ENCODE measurements around the gene EDA.

EDA gene

GRCh38 chrX:69740317-69740716 is 124.4 kb downstream of the EDA start:
- no peak for TF ChIP-seq ZFX (IDR thresholded peaks at IDR 0.05)
- no peak for TF ChIP-seq CTCF (conservative IDR thresholded peaks at IDR 0.05)
- H3K27ac ChIP-seq: no peak overlapping the region

GRCh38 chrX:69741721-69742120 is 125.8 kb downstream of the EDA start:
- H3K27ac ChIP-seq: no peak overlapping the region
- TF ChIP-seq CTCF (conservative IDR thresholded peaks at IDR 0.05): no peak
- TF ChIP-seq ZFX (IDR thresholded peaks at IDR 0.05): no peak

GRCh38 chrX:69746051-69746450 is 130.1 kb downstream of the EDA start:
- H3K27ac ChIP-seq: no peak overlapping the region
- TF ChIP-seq CTCF (conservative IDR thresholded peaks at IDR 0.05) (no peak), ZFX (IDR thresholded peaks at IDR 0.05) (no peak)

GRCh38 chrX:69748055-69748454 is 132.1 kb downstream of the EDA start:
- TF ChIP-seq ZFX (IDR thresholded peaks at IDR 0.05) (no peak), CTCF (conservative IDR thresholded peaks at IDR 0.05) (no peak)
- no peak overlapping the region for H3K27ac ChIP-seq

- H3K27ac ChIP-seq: no peak overlapping the region
- TF ChIP-seq ZFX (IDR thresholded peaks at IDR 0.05) (no peak), CTCF (conservative IDR thresholded peaks at IDR 0.05) (no peak)
Measured at GRCh38 chrX:69759921-69760625, 144.2 kb downstream of the EDA start.

- TF ChIP-seq ZFX (IDR thresholded peaks at IDR 0.05) (no peak), CTCF (conservative IDR thresholded peaks at IDR 0.05) (no peak)
- no peak overlapping the region for H3K27ac ChIP-seq
Measured at GRCh38 chrX:69761633-69762032, 145.7 kb downstream of the EDA start.

- TF ChIP-seq CTCF (conservative IDR thresholded peaks at IDR 0.05): no peak
- TF ChIP-seq ZFX (IDR thresholded peaks at IDR 0.05): no peak
- no peak overlapping the region for H3K27ac ChIP-seq
Measured at GRCh38 chrX:69762340-69762739, 146.4 kb downstream of the EDA start.
